ENCODE measurements around the gene HLA-E. TPM values are rescaled to one million over a fixed set of nuclear protein-coding genes. Genes with fewer than 3 reads are reported as not detected.
"Not testable (repeated sequence)": the region's sequence is repeated elsewhere in the genome, so short reads cannot be mapped to it uniquely, and the experiment has no call there.

The HLA-E gene
- total RNA-seq, 2 experiments from 2014 or later: 395 to 602 TPM

GRCh38 chr6:30487926-30488325 lies 1.4 kb upstream of the HLA-E start:
- Mint-ChIP-seq H3K9me3 (ENCODE audit: low read depth) (no peaks in the 10 kb centered on the region), H3K27ac (peak overlapping the region; percentile 63), H3K4me3 (no peak overlapping the region), H3K36me3 (peaks cover 40% of the 10 kb centered on the region), H3K4me1 (peaks cover 37% of the 10 kb centered on the region), H3K27me3 (peaks cover 11% of the 10 kb centered on the region)
- CTCF ChIA-PET: interaction anchor here (2.2 to 10.0 kb wide), 4 partner anchors 35 to 108 kb away, joined by 5 to 305 read pairs (median 24); no protein-coding TSS in a partner anchor
- ATAC-seq (no peak), DNase-seq (no peak)

GRCh38 chr6:30488697-30489080 lies 620 bp upstream of the HLA-E start:
- not testable (repeated sequence) for ATAC-seq; DNase-seq; H3K27me3 Mint-ChIP-seq; H3K9me3 Mint-ChIP-seq (ENCODE audit: low read depth)
- Mint-ChIP-seq H3K4me3 (peak overlapping the region; percentile 99), H3K4me1 (peaks cover 43% of the 10 kb centered on the region), H3K36me3 (peaks cover 46% of the 10 kb centered on the region), H3K27ac (peak overlapping the region; percentile 98)
- CTCF ChIA-PET: interaction anchor here (2.2 to 10.0 kb wide), 4 partner anchors 35 to 107 kb away, joined by 5 to 305 read pairs (median 24); no protein-coding TSS in a partner anchor

GRCh38 chr6:30490026-30490876 lies 942 bp downstream of the HLA-E start:
- Mint-ChIP-seq H3K36me3 (peaks cover 55% of the 10 kb centered on the region), H3K4me3 (peak overlapping the region; percentile 99), H3K4me1 (peaks cover 54% of the 10 kb centered on the region), H3K27me3 (peaks cover 2% of the 10 kb centered on the region), H3K9me3 (ENCODE audit: low read depth) (no peaks in the 10 kb centered on the region), H3K27ac (peak overlapping the region; percentile 98)
- DNase-seq: peak; percentile 88
- CTCF ChIA-PET: interaction anchor here (1.1 to 5.6 kb wide), 5 partner anchors 11 to 52 kb away, joined by 3 to 69 read pairs (median 39); no protein-coding TSS in a partner anchor
- peak; percentile 52 for ATAC-seq

- not testable (repeated sequence) for H3K9me3 Mint-ChIP-seq (ENCODE audit: low read depth)
These were observed 2.1 kb downstream of the HLA-E start for GRCh38 chr6:30491291-30491953.

GRCh38 chr6:30491991-30492952 lies 3.0 kb downstream of the HLA-E start:
- Mint-ChIP-seq H3K4me3 (peak overlapping the region; percentile 99), H3K4me1 (peaks cover 67% of the 10 kb centered on the region), H3K27ac (peak overlapping the region; percentile 98), H3K36me3 (peaks cover 55% of the 10 kb centered on the region), H3K9me3 (ENCODE audit: low read depth) (no peaks in the 10 kb centered on the region), H3K27me3 (no peaks in the 10 kb centered on the region)
- DNase-seq: no peak
- CTCF ChIA-PET: interaction anchor here (0.6 to 5.6 kb wide), 11 partner anchors 8 to 1281 kb away, joined by 3 to 69 read pairs (median 7); no protein-coding TSS in a partner anchor
- ATAC-seq: no peak

More at GRCh38 chr6:30491291-30491953, 2.1 kb downstream of the HLA-E start:
- Mint-ChIP-seq H3K27ac (peak overlapping the region; percentile 98), H3K36me3 (peaks cover 55% of the 10 kb centered on the region), H3K4me3 (peak overlapping the region; percentile 99), H3K4me1 (peaks cover 65% of the 10 kb centered on the region)
- H3K27me3 Mint-ChIP-seq, ATAC-seq, DNase-seq: not testable (repeated sequence)
- CTCF ChIA-PET: interaction anchor here (0.7 to 5.6 kb wide), 7 partner anchors 8 to 51 kb away, joined by 3 to 69 read pairs (median 37); no protein-coding TSS in a partner anchor

- Mint-ChIP-seq H3K4me3 (peak overlapping the region; percentile 32), H3K27ac (peak overlapping the region; percentile 31), H3K4me1 (peaks cover 62% of the 10 kb centered on the region), H3K9me3 (ENCODE audit: low read depth) (no peaks in the 10 kb centered on the region), H3K36me3 (peaks cover 52% of the 10 kb centered on the region), H3K27me3 (no peaks in the 10 kb centered on the region)
- DNase-seq: peak; percentile 64
- ATAC-seq: no peak
- CTCF ChIA-PET: interaction anchor here (0.5 to 5.6 kb wide), 17 partner anchors 8 to 105 kb away, joined by 3 to 69 read pairs (median 5); no protein-coding TSS in a partner anchor
These were observed 4.4 kb downstream of the HLA-E start for GRCh38 chr6:30493643-30494250.

- ATAC-seq: no peak
- Mint-ChIP-seq H3K4me3 (peak overlapping the region; percentile 27), H3K9me3 (ENCODE audit: low read depth) (no peaks in the 10 kb centered on the region), H3K27ac (peak overlapping the region; percentile 31), H3K4me1 (peaks cover 58% of the 10 kb centered on the region), H3K36me3 (peaks cover 48% of the 10 kb centered on the region), H3K27me3 (no peaks in the 10 kb centered on the region)
- no peak for DNase-seq
- CTCF ChIA-PET: interaction anchor here (0.5 to 5.6 kb wide), 15 partner anchors 10 to 104 kb away, joined by 3 to 69 read pairs (median 5); no protein-coding TSS in a partner anchor
These were observed 5.1 kb downstream of the HLA-E start for GRCh38 chr6:30494291-30494861.

- ATAC-seq; H3K27me3 Mint-ChIP-seq; H3K4me3 Mint-ChIP-seq; DNase-seq; H3K9me3 Mint-ChIP-seq (ENCODE audit: low read depth): not testable (repeated sequence)
- peaks cover 44% of the 10 kb centered on the region for H3K36me3 Mint-ChIP-seq
- CTCF ChIA-PET: interaction anchor here (1.7 to 5.6 kb wide), 2 partner anchors 47 to 51 kb away, joined by 4 to 69 read pairs; no protein-coding TSS in a partner anchor
- peak overlapping the region; percentile 4 for H3K27ac Mint-ChIP-seq
- H3K4me1 Mint-ChIP-seq: peaks cover 58% of the 10 kb centered on the region
These were observed 5.8 kb downstream of the HLA-E start for GRCh38 chr6:30495060-30495459.

GRCh38 chr6:30495993-30496392 lies 6.7 kb downstream of the HLA-E start:
- ATAC-seq (no peak), DNase-seq (no peak)
- Mint-ChIP-seq H3K36me3 (peaks cover 35% of the 10 kb centered on the region), H3K4me3 (no peak overlapping the region), H3K27me3 (no peaks in the 10 kb centered on the region), H3K9me3 (ENCODE audit: low read depth) (no peaks in the 10 kb centered on the region), H3K4me1 (peaks cover 62% of the 10 kb centered on the region), H3K27ac (peak overlapping the region; percentile 18)
- CTCF ChIA-PET: interaction anchor here (1.0 to 2.5 kb wide), 6 partner anchors 14 to 47 kb away, joined by 3 to 25 read pairs (median 4); no protein-coding TSS in a partner anchor

GRCh38 chr6:30497261-30497599 lies 7.9 kb downstream of the HLA-E start:
- not testable (repeated sequence) for DNase-seq; H3K27me3 Mint-ChIP-seq; ATAC-seq; H3K9me3 Mint-ChIP-seq (ENCODE audit: low read depth); H3K4me3 Mint-ChIP-seq; H3K27ac Mint-ChIP-seq
- peaks cover 54% of the 10 kb centered on the region for H3K4me1 Mint-ChIP-seq
- H3K36me3 Mint-ChIP-seq: peaks cover 22% of the 10 kb centered on the region
- CTCF ChIA-PET: interaction anchor here (1.3 to 2.5 kb wide), 2 partner anchors 32 to 46 kb away, joined by 5 to 25 read pairs; no protein-coding TSS in a partner anchor

GRCh38 chr6:30497714-30498113 lies 8.4 kb downstream of the HLA-E start:
- CTCF ChIA-PET: interaction anchor here (2.5 kb wide), 1 partner anchor 45 kb away, joined by 25 read pairs; no protein-coding TSS in a partner anchor
- H3K27ac Mint-ChIP-seq: no peak overlapping the region
- no peaks in the 10 kb centered on the region for H3K9me3 Mint-ChIP-seq (ENCODE audit: low read depth)
- no peak overlapping the region for H3K4me3 Mint-ChIP-seq
- no peaks in the 10 kb centered on the region for H3K27me3 Mint-ChIP-seq
- DNase-seq (no peak), ATAC-seq (no peak)
- peaks cover 49% of the 10 kb centered on the region for H3K4me1 Mint-ChIP-seq
- peaks cover 18% of the 10 kb centered on the region for H3K36me3 Mint-ChIP-seq
